HG03280 (cell line): Measurements from ENCODE around the gene MYDGF.
"Not testable (repeated sequence)": the region's sequence is repeated elsewhere in the genome, so short reads cannot be mapped to it uniquely, and the experiment has no call there.

Experiments
- ATAC-seq: cut with Tn5 transposase; IDR thresholded peaks from one replicate; pipeline ENCODE4 v1.9.1; 2021; ENCODE audit warnings: mild to moderate bottlenecking, moderate library complexity; ENCODE audit not compliant: unreplicated experiment

Gene MYDGF

DNA sequence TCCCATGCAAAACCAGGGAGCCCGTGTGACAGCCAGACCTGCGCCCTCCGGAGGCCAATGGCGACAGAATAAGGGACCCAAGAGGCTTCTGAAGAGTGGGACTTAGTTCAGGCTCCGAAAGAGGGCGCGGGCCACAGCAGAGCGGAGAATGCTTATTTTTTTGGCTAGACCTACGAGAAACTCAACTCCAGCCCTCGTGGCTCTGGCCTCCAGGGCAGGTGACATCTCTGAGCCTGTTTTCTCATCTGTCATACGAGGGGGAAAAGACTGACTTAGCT is 30.5 kb upstream of the MYDGF start:
- ATAC-seq = no peak

DNA sequence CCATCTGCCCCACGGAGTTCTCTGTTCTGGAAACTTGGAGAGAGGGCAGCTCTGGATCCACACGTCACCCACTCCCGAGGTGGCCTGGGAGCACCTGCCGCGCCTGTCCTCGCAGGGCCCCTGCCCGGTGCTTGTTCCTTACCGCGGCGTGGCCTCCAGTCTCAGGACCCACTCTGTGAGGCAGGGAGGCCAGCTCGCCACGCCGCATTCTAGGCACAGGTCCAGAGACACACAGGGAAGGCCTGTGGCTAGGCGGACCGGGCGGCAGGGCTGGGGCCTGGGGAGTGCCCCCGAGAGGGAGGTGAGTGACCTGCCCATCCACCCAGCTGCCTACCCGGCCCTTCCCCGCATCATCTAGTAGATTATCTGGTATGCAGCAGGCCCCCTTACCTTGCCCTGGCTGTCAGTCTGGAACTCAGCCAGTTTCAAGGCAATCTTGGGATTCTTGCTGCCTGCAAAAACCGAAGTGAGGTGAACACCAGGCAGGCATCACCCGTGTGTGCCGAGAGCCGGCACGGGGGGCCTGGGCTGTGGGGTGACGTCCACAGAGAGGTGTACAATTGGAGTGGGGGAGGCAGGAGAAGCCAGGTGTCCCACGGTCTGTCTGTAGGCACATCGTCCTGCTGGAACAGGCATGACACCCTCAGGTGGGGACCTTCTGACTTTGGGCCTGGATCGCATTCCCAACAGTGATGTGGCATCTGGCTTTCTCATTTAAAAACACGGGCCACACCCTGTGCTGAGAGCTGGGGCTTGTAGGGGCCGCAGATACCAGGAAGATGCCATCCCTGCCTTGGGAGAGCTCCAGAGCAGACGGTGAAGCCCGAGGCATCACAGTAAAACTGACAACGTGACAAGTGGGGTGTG is 29.9 kb upstream of the MYDGF start:
- no peak for ATAC-seq

DNA sequence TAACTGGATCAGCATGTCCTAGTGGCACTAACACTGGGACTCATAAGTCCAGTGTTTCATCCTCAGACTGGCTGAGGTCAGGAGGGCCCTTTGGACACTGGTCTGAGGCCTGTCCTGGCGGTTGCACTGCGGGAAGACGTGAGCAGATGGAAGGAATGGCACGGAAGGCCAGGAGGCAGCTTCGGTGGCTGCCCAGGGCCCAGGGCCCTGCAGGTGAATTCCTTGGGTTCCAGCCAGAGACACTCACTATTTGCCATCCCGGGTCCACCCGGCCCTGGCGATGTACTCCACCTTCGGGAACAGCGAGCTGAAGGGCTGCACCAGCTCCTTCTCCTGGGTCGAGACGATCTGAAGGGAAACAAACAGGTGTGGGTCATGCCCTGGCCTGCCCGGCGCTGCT is 27.2 kb upstream of the MYDGF start:
- no peak for ATAC-seq

DNA sequence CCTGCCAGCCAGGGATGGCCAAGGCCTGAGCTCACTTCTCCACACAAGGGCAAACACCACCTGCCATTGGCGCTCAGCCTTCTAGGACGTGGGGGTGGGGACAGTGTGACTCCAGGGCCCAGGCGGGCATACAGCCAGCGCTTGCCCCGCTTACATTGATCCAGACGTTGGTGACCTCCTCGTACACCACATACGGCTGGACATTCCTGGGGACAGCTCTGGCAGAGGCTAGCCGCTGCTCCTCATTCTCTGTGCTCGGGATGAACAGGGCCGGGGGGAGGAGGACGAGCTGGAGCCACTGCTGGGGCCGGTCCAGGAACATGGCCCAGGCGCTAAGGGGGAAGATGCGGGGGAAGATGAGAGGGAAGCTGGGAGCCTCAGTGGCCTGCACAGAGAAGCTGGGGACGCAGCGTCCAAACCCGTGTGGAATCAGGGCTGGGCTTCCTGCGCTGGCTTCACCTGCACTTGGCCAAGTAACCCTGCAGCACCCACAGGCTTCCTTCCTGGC is 25.1 kb upstream of the MYDGF start:
- no peak for ATAC-seq

GRCh38 chr19:4694211-4694987 is 24.3 kb upstream of the MYDGF start:
- no peak for ATAC-seq

GRCh38 chr19:4693471-4694121 is 23.5 kb upstream of the MYDGF start:
- ATAC-seq = no peak

- no peak for ATAC-seq
These were observed 22.9 kb upstream of the MYDGF start for GRCh38 chr19:4693078-4693350.

DNA sequence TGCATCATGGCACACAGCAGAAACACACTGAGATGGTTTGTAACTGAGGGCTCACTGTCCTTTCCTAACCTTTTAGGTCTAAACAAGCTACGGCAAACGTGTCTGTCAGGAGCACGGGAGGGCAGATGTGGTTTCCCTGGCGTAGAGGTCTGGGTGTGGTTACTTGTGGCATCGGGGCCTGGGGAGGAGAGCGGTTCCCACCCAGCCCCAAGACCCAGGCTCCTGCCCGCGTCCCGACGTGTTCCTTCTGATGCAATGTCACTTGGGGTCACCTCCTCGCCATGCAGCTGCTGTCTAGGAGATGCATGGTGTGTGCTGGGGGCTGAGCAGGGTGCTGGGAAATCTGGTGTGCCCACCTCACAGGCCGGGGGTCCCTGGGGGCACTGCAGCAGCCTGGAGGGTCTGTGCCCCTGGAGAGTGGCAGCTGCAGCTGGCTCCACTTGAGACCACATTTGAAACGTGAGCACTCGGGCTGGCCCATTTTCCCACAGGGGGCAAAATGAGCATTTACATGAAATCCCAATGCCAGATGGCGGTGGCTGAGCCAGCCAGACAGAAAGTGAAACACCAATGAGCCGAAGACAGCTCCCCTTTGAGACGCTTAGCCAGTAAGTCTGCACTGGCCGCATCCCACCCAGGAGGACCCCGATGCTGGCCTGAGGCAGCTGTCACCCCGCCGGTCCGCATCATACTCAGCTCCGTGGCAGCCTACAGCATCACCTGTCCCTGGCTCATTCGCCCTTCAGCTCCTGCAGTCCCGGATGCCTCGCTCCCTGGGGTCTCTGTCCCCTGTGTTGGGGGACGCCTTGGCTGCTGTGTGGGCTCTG is 22.3 kb upstream of the MYDGF start:
- ATAC-seq = no peak

DNA sequence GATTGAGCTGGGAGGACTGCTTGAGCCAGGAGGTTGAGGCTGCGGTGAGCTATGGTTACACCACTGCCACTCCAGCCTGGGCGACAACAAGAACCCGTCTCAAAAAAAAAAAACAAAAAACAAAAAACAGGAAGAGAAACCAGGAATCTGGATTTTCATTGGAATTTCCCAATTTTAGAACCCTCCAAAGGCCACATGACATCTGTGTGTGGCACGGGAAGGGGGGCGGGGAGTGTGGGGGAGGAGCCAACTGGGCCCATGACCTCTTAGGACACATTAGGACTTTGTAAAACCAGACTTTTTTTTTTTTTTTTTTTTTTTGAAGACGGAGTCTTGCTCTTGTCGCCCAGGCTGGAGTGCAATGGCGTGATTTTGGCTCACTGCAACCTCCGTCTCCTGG is 21.2 kb upstream of the MYDGF start:
- ATAC-seq = no peak

- no peak for ATAC-seq
These were observed 20.2 kb upstream of the MYDGF start for GRCh38 chr19:4690361-4690760.

DNA sequence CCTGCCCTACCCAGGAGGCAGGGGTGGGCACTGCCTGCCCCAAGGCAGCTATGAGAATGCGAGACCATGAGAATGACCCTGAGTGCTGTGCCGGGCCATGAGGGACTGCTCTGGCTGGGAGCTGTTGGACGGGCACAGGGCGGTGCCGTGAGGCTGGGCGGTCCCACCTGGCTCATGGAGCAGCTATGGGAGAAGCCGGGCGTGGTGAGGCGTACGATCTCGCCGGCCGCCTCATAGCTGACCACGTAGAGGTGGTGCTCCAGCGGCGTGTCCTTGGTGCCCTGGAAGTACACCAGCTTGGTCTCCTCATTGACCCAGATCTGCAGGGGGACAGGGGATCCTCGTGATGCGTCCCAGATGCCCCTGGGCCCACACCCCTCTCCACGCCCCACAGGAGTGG is 19.3 kb upstream of the MYDGF start:
- no peak for ATAC-seq

GRCh38 chr19:4688587-4688986 is 18.4 kb upstream of the MYDGF start:
- ATAC-seq = no peak

GRCh38 chr19:4687396-4687795 is 17.3 kb upstream of the MYDGF start:
- no peak for ATAC-seq

DNA sequence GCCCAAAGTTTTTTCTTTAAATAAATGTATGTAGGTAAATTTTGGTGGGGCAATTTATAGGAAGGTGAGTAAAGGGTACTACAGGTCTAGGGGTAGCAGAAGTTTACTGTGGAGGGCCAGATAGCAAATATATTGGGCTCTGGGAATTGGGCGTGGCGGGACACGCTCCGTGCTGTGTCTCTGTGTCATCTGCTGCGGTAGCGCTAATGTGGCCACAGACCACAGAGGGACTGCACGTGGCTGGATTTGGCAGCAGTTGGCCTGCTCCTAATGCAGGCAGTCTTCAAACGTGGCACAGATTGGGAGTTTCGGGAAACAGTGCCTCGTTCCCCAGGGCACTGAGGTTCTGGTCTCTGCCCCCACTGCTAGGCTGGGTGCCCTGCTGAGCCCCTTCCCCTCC is 16.6 kb upstream of the MYDGF start:
- ATAC-seq = no peak

- no peak for ATAC-seq
These were observed 14.4 kb upstream of the MYDGF start for GRCh38 chr19:4684312-4685095.

DNA sequence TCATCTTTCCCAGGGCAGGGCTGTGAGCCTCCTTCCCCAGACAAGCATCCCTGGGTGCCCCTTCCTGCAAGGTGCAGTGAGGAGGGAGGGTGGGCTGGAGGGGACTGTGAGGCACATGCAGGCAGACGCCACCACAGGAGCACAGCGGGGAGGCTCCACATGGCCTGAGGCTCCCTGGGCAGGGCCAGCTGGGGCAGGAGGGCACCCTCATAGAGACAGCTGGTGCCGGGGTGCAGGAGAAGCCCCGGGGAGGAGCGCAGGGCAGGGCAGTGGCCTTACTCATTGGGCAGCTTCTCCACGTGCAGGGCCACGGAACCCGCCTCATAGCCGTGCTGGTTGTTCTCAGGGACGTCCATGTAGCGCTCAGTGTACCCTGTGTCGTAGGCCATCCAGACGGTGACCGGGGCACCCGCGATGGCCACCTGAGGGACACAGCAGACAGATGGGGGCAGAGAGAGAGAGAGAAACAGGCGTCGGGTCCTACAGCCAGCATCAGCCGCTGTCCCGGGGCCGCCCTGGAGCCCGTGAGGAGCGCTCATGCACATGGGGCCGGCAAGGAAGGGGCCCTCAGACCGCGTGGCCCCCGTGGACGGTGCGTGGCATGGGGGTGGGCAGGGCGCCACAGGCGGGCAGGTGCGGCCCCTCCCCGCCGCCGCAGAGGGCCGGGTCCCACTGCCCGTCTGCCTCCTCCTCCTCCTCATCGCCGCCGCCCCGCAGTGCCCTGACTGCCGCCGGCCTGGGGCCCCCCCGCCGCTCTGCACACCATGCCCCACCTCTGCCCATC is 12.5 kb upstream of the MYDGF start:
- no peak for ATAC-seq

DNA sequence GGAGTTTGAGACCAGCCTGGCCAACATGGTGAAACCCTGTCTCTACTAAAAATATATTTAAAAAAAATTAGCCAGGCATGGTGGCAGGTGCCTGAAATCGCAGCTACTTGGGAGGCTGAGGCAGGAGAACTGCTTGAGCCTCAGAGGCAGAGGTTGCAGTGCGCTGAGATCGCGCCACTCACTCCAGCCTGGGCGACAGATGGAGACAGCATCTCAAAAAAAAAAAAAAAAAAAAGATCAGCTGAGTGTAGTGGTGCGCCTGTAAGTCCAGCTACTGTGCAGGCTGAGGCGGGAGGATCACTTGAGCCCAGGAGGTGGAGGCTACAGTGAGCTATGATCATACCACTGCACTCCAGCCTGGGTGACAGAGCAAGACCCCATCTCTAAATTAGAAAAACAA is 9.9 kb upstream of the MYDGF start:
- not testable (repeated sequence) for ATAC-seq

GRCh38 chr19:4678881-4679790 is 9.0 kb upstream of the MYDGF start:
- no peak for ATAC-seq
